ENCODE measurements around the gene PDE4A.
A peak's percentile ranks its signal among the peaks of the same experiment; 100 is the strongest.
"Not testable (repeated sequence)": the region's sequence is repeated elsewhere in the genome, so short reads cannot be mapped to it uniquely, and the experiment has no call there.

The PDE4A gene

GRCh38 chr19:10403137-10404021, 17.0 kb upstream of the PDE4A start, which contains the start of gene CDC37:
TSS of gene CDC37 (minus strand) at chr19:10403542. CDS start at chr19:10403479, 63 bp downstream.
- peak; percentile 94 to 97 for DNase-seq (ENCODE audit: low read depth in 2 of 2)

- peak in 1 of 2 donors; percentile 32 for DNase-seq (ENCODE audit: low read depth in 2 of 2)
Observed at GRCh38 chr19:10404888-10405820, 15.2 kb upstream of the PDE4A start.

- no peak for DNase-seq (ENCODE audit: low read depth in 2 of 2)
Observed at GRCh38 chr19:10406191-10406590, 14.1 kb upstream of the PDE4A start.

DNA sequence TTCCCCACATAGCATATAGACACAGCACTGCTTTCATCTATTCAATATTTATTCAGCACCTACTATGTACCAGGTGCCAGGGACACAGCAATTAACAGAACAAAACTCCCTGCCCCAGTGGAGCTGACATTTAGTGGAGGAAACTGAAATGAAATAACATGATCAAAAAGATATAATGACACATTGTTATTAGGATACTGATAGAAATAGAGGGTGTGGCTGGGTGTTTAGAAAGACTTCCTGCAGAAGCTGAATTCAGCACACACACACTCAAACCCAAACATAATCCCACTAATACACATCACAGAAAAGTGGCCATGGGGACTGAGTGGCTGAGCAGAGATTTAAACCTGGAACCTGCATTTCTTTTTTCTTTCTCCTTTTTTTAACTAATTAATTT, 13.2 kb upstream of the PDE4A start:
- no peak for DNase-seq (ENCODE audit: low read depth in 2 of 2)

- DNase-seq (ENCODE audit: low read depth in 2 of 2): peak; percentile 38 to 63
Observed at GRCh38 chr19:10408511-10409283, 11.6 kb upstream of the PDE4A start.

- DNase-seq (ENCODE audit: low read depth in 2 of 2): not testable (repeated sequence)
Observed at GRCh38 chr19:10411224-10411623, 9.1 kb upstream of the PDE4A start.

DNA sequence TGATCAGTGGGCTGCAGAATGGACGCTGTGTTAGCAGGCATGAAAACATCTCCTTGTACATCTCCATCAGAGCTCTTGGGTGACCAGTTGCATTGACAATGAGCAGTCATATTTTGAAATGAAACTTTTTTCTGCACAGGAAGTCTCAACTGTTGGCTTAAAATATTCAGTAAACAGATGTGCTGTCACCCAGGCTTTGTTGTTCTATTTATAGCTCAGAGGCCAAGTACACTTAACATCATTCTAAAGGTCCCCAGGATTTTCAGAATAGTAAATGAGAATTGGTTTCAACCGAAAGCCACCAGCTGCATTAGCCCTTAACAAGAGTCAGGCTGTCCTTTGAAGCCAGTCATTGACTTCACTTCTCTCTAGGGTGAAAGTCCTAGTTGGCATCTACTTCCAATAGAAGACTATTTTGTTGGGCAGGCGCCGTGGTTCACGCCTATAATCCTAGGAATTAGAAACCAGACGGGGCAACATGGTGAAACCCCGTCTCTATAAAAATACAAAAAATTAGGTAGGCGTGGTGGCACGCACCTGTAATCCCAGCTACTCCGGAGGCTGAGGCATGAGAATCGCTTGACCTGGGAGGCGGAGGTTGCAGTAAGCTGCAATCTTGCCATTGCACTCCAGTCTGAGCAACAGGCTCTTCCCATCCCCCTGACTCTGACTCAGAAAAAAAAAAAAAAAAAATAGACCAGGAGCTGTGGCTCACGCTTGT, 7.9 kb upstream of the PDE4A start:
- DNase-seq (ENCODE audit: low read depth in 2 of 2): no peak

DNA sequence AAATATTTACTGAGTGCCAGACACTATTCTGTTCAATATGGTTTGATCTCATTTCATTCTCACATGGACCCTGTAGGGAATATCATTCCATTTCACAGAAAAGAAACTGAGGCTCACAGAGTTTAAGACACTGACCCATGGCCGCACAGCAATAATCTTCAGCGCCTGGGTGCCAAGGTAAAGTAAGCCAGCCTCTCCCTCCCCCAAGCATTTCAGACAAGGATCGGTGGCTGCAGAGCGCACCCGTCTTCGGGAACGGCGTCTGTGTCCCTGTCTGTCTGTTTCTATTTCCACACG, 4.3 kb upstream of the PDE4A start:
- DNase-seq (ENCODE audit: low read depth in 2 of 2): no peak

GRCh38 chr19:10416380-10417257, 3.7 kb upstream of the PDE4A start:
- peak; percentile 83 to 85 for DNase-seq (ENCODE audit: low read depth in 2 of 2)

DNA sequence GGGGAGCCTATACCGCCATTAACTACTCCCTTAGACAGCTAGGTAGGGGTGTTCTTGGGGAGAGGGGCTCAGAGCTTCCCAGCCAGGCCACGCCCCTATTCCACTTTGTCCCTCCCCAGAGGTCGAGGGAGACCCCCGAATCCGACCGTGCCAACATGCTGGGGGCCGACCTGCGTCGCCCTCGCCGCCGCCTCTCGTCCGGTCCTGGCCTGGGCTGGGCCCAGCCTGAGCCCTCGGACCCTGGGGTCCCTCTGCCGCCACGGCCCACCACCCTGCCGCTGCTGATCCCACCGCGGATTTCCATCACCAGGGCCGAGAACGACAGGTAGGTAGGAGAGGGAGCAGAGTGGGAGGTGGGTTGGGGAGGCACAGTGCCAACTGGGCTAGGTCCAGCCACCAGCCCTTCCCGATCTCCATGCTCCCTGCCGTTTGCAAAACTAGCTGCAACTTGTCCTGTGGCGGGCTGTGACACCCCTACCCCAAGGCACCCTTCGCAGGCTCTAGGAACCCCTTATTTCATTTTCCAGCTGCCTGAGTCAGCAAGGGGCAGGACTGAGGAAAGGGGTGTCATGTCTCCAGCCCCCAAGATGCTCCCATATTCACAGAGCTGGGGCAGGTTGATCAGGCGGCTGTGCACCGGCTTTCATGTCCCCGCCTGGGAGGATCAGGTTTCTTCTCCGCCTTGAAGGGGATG, 2.6 kb upstream of the PDE4A start:
- no peak for DNase-seq (ENCODE audit: low read depth in 2 of 2)

- DNase-seq (ENCODE audit: low read depth in 2 of 2): no peak
Observed at GRCh38 chr19:10418235-10418484, 2.2 kb upstream of the PDE4A start.

DNA sequence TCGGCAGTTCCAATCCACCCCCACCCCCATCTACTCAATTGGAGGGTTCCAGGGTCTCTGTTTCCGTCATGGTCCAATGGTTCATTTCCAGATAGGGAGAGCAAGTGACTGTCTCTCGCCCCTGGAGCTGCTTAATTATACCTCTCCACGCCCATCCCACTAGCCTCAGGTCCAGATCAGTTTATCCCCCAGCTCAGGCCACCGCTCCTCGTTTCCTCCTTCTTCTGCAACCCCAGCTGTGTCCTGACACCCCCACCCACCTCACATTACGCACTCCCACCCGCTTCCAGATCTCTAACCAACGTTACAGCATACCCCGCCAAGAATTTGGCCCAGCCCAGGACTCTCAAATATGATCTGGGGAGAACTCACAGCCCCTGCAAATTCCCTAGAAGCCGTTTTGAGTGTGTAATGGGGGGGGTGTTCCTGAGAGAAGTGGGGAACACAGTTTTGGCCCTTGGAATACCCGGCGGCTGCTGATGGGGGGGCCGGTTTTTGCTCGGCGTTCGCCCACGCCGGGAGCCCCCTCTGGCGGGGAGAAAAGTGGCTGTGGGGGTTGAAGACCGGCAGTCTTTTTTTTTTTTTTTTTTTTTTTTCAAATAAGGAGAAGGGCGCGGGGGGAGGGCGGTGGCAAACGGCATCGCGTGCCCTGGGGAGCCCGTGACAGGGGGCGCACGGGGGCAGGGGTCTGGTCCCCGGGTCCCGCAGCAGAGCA, 1.7 kb upstream of the PDE4A start:
- no peak for DNase-seq (ENCODE audit: low read depth in 2 of 2)

DNA sequence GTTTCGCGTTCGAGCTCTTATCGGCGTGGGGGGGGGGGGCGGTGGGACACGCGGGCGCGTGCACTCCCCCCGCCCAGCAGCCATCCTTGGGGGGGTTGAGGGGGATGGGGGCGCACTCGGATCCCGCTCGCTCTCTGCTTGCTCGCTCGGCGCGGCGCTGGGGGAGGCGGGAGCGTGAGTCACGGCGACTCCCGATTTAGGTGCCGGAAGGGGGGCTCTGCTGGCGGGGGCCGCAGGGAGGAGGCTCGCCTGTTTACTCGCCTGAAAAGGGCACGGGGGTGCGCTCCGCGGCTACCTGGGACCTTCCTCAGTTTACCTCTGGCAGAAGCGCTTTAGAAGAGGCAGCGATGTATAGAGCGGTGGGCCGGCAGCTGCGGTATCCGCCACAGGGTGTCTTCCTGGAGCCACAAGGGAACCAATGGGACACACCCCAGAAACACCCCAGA, 1.1 kb upstream of the PDE4A start:
- DNase-seq (ENCODE audit: low read depth in 2 of 2): no peak

DNA sequence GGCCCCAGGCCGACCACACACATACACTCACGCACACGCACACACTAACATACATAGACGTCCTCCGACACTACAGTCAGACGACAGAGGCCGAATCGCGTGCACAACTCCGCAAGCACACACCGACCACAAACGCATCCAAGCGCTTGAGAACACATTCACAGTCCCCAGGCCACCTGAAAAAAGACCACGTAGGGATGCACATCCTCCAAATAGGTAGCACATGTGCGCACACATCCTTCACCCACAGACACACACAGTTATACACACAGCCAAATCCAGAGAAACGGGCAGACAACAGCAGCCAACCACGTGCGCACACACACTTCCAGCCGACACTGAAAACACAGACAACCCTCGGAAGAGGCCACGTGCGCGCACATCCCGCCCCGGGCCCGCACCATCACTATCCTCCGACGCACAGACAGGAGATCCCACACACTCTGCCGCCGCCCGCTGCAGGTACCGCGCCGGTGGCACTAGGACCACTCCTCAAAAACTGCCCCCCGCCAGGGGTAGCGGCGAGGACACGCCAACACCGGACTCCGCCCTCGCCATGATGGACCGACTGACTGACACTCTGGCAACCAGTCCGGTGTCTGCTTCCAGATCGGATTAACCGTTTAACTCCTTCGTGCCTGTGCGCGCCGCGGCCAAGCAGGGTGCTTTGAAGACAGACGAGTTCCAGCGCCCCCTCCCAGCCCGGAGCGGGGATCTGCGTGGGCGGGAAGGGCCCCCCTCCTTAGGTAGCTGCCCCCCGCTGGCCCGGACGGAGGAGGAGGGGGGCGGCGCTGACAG, 493 bp upstream of the PDE4A start:
- no peak for DNase-seq (ENCODE audit: low read depth in 2 of 2)

DNA sequence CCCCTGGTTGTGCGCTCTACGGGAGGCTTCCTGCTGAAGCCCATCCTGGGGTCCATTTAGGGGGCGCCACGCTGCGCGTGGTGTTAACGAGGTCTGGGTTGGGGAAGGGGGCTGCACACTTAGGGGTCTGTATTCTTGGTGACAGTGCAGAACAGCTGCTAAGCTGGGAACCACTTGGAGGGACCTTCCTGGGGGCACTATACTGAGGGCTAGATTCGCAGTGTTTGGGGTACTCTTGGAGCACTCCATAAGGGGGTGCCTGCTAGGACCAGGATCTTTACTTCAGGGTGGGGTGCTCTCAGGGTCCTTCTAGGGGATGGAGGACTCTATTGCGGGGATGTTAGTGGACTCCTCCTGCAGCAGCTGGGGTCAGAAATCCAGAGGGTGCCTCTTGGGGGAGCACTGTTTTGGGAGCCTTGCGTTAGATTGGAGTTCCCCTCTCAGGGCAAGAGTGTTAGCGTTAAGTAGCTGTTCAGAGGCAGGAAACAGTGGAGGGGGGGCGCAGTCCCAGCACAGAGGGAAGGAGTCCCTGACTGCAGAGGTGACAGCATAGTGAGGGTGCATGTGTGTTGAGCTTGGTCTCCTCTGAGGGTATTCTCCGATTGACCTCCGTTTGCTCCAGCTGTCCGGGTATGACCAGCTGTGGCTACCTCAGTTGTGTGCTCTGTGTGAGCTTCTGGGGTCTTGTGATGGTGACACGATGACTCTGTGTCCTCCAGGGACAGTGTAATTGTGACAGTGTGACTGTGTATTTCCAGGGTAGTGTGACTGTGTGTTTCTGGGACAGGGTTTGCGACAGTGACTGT, 1.1 kb downstream of the PDE4A start:
- DNase-seq (ENCODE audit: low read depth in 2 of 2): no peak

DNA sequence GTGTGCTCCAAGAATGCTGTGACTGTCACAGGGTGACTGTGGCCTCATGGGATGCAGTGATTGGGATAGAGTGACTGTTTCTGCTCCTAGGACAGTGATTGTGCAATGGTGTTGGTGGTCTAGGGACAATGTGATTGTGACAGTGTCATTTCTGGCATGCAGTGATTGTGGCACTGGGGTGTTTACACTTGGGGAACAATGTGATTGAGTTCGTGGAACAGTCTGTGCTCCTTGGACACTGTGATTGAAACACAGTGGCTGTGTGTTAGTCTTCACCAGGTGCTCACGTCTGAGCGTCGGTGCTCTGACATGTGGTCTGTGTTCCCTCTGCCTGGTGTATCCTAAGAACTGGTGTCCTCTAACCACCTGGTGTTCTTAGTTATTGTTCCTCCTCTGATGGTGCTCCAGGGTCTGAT, 1.7 kb downstream of the PDE4A start:
- DNase-seq (ENCODE audit: low read depth in 2 of 2): no peak

DNA sequence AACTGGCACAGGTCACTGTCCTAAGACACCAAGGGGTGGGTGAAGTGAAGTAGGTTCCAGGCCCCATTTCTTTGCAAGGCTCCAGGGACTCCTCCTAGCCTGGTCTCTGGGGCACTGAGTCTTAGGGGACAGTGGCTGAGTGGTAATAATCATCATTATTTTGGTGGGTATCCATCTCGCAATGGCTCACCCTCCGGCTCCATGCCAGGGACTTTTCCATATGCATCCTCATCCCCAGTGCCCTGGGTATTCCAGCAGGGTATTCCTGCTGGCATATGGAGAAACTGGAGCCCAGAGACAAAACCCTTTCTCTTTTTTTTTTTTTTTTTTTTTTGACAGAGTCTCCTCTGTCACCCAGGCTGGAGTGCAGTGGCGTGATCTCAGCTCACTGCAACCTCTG, 2.5 kb downstream of the PDE4A start:
- DNase-seq (ENCODE audit: low read depth in 2 of 2): no peak
